SK-N-SH (cell line): Measurements from ENCODE around the gene MEIOC.
"Not testable (repeated sequence)": the region's sequence is repeated elsewhere in the genome, so short reads cannot be mapped to it uniquely, and the experiment has no call there.

Experiments
- CTCF ChIP-seq: fragments of 200-600 bp; sonication (generic); IDR thresholded peaks from 2 replicates; pipeline ENCODE4 v1.6.1; 2017; ENCODE audit warnings: antibody characterized with exemption, mild to moderate bottlenecking, moderate library complexity
- ELF1 ChIP-seq: IDR thresholded peaks from 2 replicates; pipeline ENCODE4 v1.4.0; 2012
- EP300 ChIP-seq, 2 experiments: IDR thresholded peaks; 2 replicates each; pipeline versions ENCODE4 v1.4.0 to v1.6.1; 2012; ENCODE audit warnings: borderline replicate concordance in 1 of 2, low read depth in 1 of 2, low read length in 1 of 2
- FOSL2 ChIP-seq: IDR thresholded peaks from 2 replicates; pipeline ENCODE4 v1.4.0; 2012; ENCODE audit warnings: low read depth, mild to moderate bottlenecking, moderate library complexity, borderline replicate concordance
- MXI1 ChIP-seq: IDR thresholded peaks from 2 replicates; pipeline ENCODE4 v1.6.1; 2012; ENCODE audit warnings: mild to moderate bottlenecking, low read depth, low read length, improper control_type of control experiment
- POLR2AphosphoS5 ChIP-seq: IDR thresholded peaks from 2 replicates; pipeline ENCODE4 v1.6.1; 2012; ENCODE audit warnings: low read depth, low read length
- RCOR1 ChIP-seq: fragments of 150-350 bp; IDR thresholded peaks from 2 replicates; pipeline ENCODE4 v1.6.1; 2017; ENCODE audit warnings: antibody characterized with exemption, low read length
- RFX5 ChIP-seq: IDR thresholded peaks from 2 replicates; pipeline ENCODE4 v1.6.1; 2012; ENCODE audit warnings: mild to moderate bottlenecking, improper control_type of control experiment, low read length
- SIN3A ChIP-seq: IDR thresholded peaks from 2 replicates; pipeline ENCODE4 v1.6.1; 2012; ENCODE audit warnings: low read depth, mild to moderate bottlenecking, low read length, moderate library complexity, borderline replicate concordance
- SMC3 ChIP-seq: IDR thresholded peaks from 2 replicates; pipeline ENCODE4 v1.6.1; 2012; ENCODE audit warnings: low read depth, low read length, improper control_type of control experiment
- TAF1 ChIP-seq: IDR thresholded peaks from 2 replicates; pipeline ENCODE4 v1.6.1; 2012; ENCODE audit warnings: low read depth, mild to moderate bottlenecking, low read length, moderate library complexity, borderline replicate concordance
- USF1 ChIP-seq: IDR thresholded peaks from 2 replicates; pipeline ENCODE4 v1.4.0; 2012; ENCODE audit warnings: low read depth, borderline replicate concordance
- USF2 ChIP-seq: fragments of 150-350 bp; IDR thresholded peaks from 2 replicates; pipeline ENCODE4 v1.6.1; 2017; ENCODE audit warnings: antibody characterized with exemption, low read length, low read depth, borderline replicate concordance

- TF ChIP-seq CTCF; RCOR1; FOSL2; ELF1; TAF1; RFX5; USF2; USF1; SIN3A; SMC3; POLR2AphosphoS5; MXI1; EP300 (IDR thresholded peaks at IDR 0.05; ENCODE audit: borderline replicate concordance in 1 of 2, low read depth in 1 of 2, low read length in 1 of 2): not testable (repeated sequence)
These were observed 37.6 kb upstream of the MEIOC start for GRCh38 chr17:44618652-44619051.
